ENCODE results near the gene NMB.
"Not testable (repeated sequence)": the region's sequence is repeated elsewhere in the genome, so short reads cannot be mapped to it uniquely, and the experiment has no call there.

- not testable (repeated sequence) for TF ChIP-seq POLR2AphosphoS5 (IDR thresholded peaks at IDR 0.05; ENCODE audit: low read depth); CTCF (conservative IDR thresholded peaks at IDR 0.05; ENCODE audit: low read depth in 2 of 2); EZH2 (IDR thresholded peaks at IDR 0.05; ENCODE audit: low read depth, unreplicated experiment); REST (IDR thresholded peaks at IDR 0.05; ENCODE audit: unreplicated experiment)
Observed at GRCh38 chr15:84686446-84686845, 28.4 kb upstream of the NMB start.
